HepG2 (cell line): ENCODE results near the gene MYO1E. TPM values are rescaled to one million over a fixed set of nuclear protein-coding genes. Genes with fewer than 3 reads are reported as not detected.

Experiments used
- ATAC-seq: fragments of 200-7000 bp; cut with Tn5 transposase; 3 replicates; pipeline ENCODE4 v1.9.1; 2020; ENCODE audit warnings: mild to moderate bottlenecking, moderate library complexity
- BruUV-seq: library from RNA; stranded (reverse); fragments of 400-500 nt; replicated peaks from 2 replicates; lab custom pipeline; 2021; lab: Mats Ljungman, UMichigan
- CTCF ChIA-PET: fragments of 300-600 bp; formaldehyde crosslinking; extraction: SDS; loops from one replicate; lab custom pipeline; 2021; ENCODE audit warnings: low total read pairs, inconsistent platforms, low intra/inter-chr PET ratio; lab: Yijun Ruan, JAX
- POLR2A ChIA-PET: fragments of 350-600 bp; sonication (Branson Sonifier 250); formaldehyde crosslinking; loops from one replicate; lab custom pipeline; 2020; ENCODE audit warnings: antibody characterized with exemption, inconsistent platforms; lab: Yijun Ruan, JAX
- DNase-seq: peaks from one replicate; pipeline ENCODE4 v3.0.0-alpha.2; 2015; ENCODE audit warnings: low spot score
- FAIRE-seq: peaks from 3 replicates; lab custom pipeline; 2011; peaks lifted over from hg19 to GRCh38; lab: Jason Lieb, UNC
- H2AFZ ChIP-seq: one replicate; pipeline ENCODE4 v1.6.1; 2011; ENCODE audit warnings: low read length, inconsistent platforms
- H3K27ac ChIP-seq: fragments of 300-600 bp; 3 replicates; pipeline ENCODE4 v1.8.0; 2011; ENCODE audit warnings: mixed run types, mild to moderate bottlenecking, mixed read lengths, low read length, inconsistent platforms; ENCODE audit not compliant: insufficient read depth; ENCODE audit errors: extremely low read length
- H3K27me3 ChIP-seq, 2 experiments: fragments of 200-600 bp in 1 of 2; 2 replicates in 1 of 2; 3 replicates in 1 of 2; pipeline versions ENCODE4 v1.6.0 to v1.8.0; 2011; ENCODE audit warnings: low read length in 2 of 2, mild to moderate bottlenecking in 2 of 2, moderate library complexity in 2 of 2, inconsistent platforms in 1 of 2; ENCODE audit not compliant: insufficient read depth in 2 of 2, control insufficient read depth in 1 of 2
- H3K36me3 ChIP-seq, 2 experiments: fragments of 200-600 bp in 1 of 2; replicated peaks in 1 of 2; 2 replicates in 1 of 2; 3 replicates in 1 of 2; pipeline versions ENCODE4 v1.5.1 to v1.8.0; 2011; ENCODE audit warnings: low read length in 2 of 2, inconsistent platforms in 1 of 2; ENCODE audit not compliant: insufficient read depth in 2 of 2, control insufficient read depth in 1 of 2
- H3K4me1 ChIP-seq: 2 replicates; pipeline ENCODE4 v1.5.1; 2012; ENCODE audit warnings: low read length, inconsistent platforms; ENCODE audit not compliant: insufficient read depth
- H3K4me2 ChIP-seq: 2 replicates; pipeline ENCODE4 v1.6.0; 2011; ENCODE audit warnings: low read depth, low read length, inconsistent platforms
- H3K4me3 ChIP-seq, 3 experiments: fragments of 200-600 bp in 1 of 3; sonication (generic), shearing (Covaris generic) in 1 of 3; replicated peaks in 1 of 3; 2 replicates each; pipeline ENCODE4 v1.5.1; 2011 to 2016; ENCODE audit warnings: low read length in 3 of 3, inconsistent platforms in 2 of 3, low read depth in 2 of 3, mild to moderate bottlenecking in 2 of 3, control low read depth in 1 of 3, mixed read lengths in 1 of 3; ENCODE audit not compliant: insufficient read depth in 1 of 3
- H3K79me2 ChIP-seq: one replicate; pipeline ENCODE4 v1.6.1; 2011; ENCODE audit warnings: low read length, inconsistent platforms; ENCODE audit not compliant: insufficient read depth
- H3K9ac ChIP-seq: 2 replicates; pipeline ENCODE4 v1.6.0; 2011; ENCODE audit warnings: mild to moderate bottlenecking, low read depth, low read length, inconsistent platforms; ENCODE audit not compliant: insufficient read depth
- H3K9me3 ChIP-seq: 2 replicates; pipeline ENCODE4 v1.5.1; 2012; ENCODE audit warnings: mild to moderate bottlenecking, low read length
- H4K20me1 ChIP-seq: 2 replicates; pipeline ENCODE4 v1.6.0; 2011; ENCODE audit warnings: inconsistent platforms, mild to moderate bottlenecking, low read length, moderate library complexity; ENCODE audit not compliant: insufficient read depth
- CREB1 ChIP-seq, 2 experiments: fragments of 450-650 bp in 1 of 2; IDR thresholded peaks; 2 replicates each; pipeline ENCODE4 v1.6.1; 2016 to 2017; ENCODE audit warnings: control low read depth in 1 of 2, mild to moderate bottlenecking in 1 of 2, missing compliant biosample characterization in 1 of 2, missing genetic modification characterization in 1 of 2
- FOXC1 ChIP-seq: sonication (generic); formaldehyde crosslinking; IDR thresholded peaks from 2 replicates; pipeline ENCODE4 v1.8.0; 2022; ENCODE audit warnings: mild to moderate bottlenecking, missing genetic modification reagents, borderline replicate concordance
- GATAD2A ChIP-seq: IDR thresholded peaks from 2 replicates; pipeline ENCODE4 v1.6.1; 2016
- PAWR ChIP-seq: sonication (generic); formaldehyde crosslinking; IDR thresholded peaks from 2 replicates; pipeline ENCODE4 v1.4.0; 2020; ENCODE audit warnings: missing genetic modification reagents, mild to moderate bottlenecking, borderline replicate concordance
- PLRG1 ChIP-seq: fragments of 450-650 bp; conservative IDR thresholded peaks from 2 replicates; pipeline ENCODE4 v1.6.1; 2016
- REXO4 ChIP-seq: sonication (generic); formaldehyde crosslinking; IDR thresholded peaks from 2 replicates; pipeline ENCODE4 v1.8.0; 2022; ENCODE audit warnings: missing genetic modification reagents, mild to moderate bottlenecking, borderline replicate concordance
- THAP11 ChIP-seq: IDR thresholded peaks from 2 replicates; pipeline ENCODE4 v1.6.1; 2016; ENCODE audit warnings: missing biosample characterization, missing genetic modification reagents
- ZFY ChIP-seq: sonication (generic); formaldehyde crosslinking; IDR thresholded peaks from 2 replicates; pipeline ENCODE4 v1.4.0; 2020; ENCODE audit warnings: missing genetic modification reagents
- ZNF737 ChIP-seq: sonication (generic); formaldehyde crosslinking; IDR thresholded peaks from 2 replicates; pipeline ENCODE4 v1.5.0; 2020; ENCODE audit warnings: missing genetic modification reagents, mild to moderate bottlenecking, borderline replicate concordance
- WGBS: methylation state at CpG from one replicate; pipeline ENCODE4 v1.1.6; 2017; ENCODE audit warnings: low lambda C conversion rate; 5-methylcytosine and 5-hydroxymethylcytosine counted together
- in situ Hi-C: cut with HindIII; loops from 2 replicates; pipeline ENCODE4 v1.10.0; 2017; ENCODE audit warnings: low pct_unique_long_range_greater_than_20kb; ENCODE audit not compliant: extremely low pct_ligation_motif_present
- intact Hi-C: fragments of 100-400 bp; cut with micrococcal nuclease; formaldehyde crosslinking; loops from one replicate; pipeline ENCODE4 v1.10.0; 2022; ENCODE audit not compliant: unreplicated experiment
- polyA plus RNA-seq, 8 experiments: library from polyadenylated mRNA; depleted of rRNA in 3 of 8; stranded (reverse) in 7 of 8; unstranded in 1 of 8; fragments of >200 nt; fragmentation: Illumina TruSeq in 4 of 8; extraction: Trizol in 4 of 8; gene quantifications; 2 replicates each; pipeline versions ENCODE4 v1.2.1 to v1.2.3, GENCODE V29; 2011 to 2016; ENCODE audit warnings: low read depth in 4 of 8, missing spikeins in 1 of 8, mixed read lengths in 1 of 8; ENCODE audit not compliant: insufficient read depth in 1 of 8
- total RNA-seq, 5 experiments: library from RNA; depleted of rRNA; stranded (reverse); fragments of >200 nt; fragmentation: Illumina TruSeq; extraction: Trizol; gene quantifications; 2 replicates each; pipeline ENCODE4 v1.2.3, GENCODE V29; 2016; ENCODE audit warnings: low read depth in 1 of 5
- TF ChIP-seq, protein P1 (sequence below), 2 experiments: fragments of 450-650 bp in 1 of 2; sonication (generic) in 1 of 2; formaldehyde crosslinking; IDR thresholded peaks; 2 replicates each; pipeline versions ENCODE4 v1.5.0 to v1.8.0; 2020 to 2022; ENCODE audit warnings: mild to moderate bottlenecking in 1 of 2, missing genetic modification reagents in 1 of 2
- TF ChIP-seq, protein P2 (sequence below): sonication (generic); formaldehyde crosslinking; IDR thresholded peaks from 2 replicates; pipeline ENCODE4 v1.5.0; 2020; ENCODE audit warnings: mild to moderate bottlenecking, missing genetic modification reagents
- TF ChIP-seq, protein P3 (sequence below): sonication (generic); formaldehyde crosslinking; IDR thresholded peaks from 2 replicates; pipeline ENCODE4 v1.4.0; 2020; ENCODE audit warnings: missing genetic modification reagents

MYO1E gene
- total and polyA plus RNA-seq, 2 of the 13 experiments (the other 11 are each of a cell fraction or from before 2014, with no cell fraction given): 15.7 to 25.1 TPM

DNA sequence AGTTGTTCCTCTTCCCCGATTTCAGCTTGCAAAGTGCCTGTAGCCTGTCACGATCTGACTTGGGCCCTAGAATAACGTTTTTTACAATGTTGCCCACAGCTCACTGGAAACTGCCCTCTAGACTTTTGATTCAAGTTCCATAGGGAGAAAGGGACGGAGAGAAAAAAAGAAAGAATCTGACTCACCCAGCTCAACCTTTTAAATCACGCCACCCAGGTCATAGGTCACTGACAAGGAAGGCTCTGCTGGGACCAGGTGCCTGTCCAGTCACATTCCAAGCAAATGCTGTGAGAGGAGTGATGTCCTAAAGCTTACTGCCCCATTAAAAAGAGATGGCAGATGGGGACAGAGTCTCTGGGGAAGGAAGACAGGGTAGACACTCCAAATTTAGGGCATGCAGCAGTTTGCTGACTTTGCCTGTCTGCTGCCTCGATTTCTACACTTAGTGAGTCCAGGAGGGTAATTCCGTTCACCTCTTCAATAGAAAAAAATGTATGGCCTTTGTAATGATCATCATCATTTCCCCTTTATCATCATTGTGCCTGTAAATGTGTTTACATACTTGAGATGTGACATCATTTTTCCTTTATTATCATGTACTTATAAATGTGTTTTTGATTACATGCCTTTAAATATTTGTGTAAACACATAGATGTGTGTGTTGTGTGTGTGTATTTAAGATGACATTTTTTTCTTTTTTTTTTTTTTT, 8.4 kb upstream of the MYO1E start:
- no peaks in the 10 kb centered on the region; a peak in 1 of 5 replicates for H3K27me3 ChIP-seq
- FAIRE-seq (no peak), ATAC-seq (no peak), DNase-seq (no peak)
- 60% methylated on average over 7 of the region's 7 CpGs for WGBS
- H2AFZ ChIP-seq: no peak overlapping the region
- no peaks in the 10 kb centered on the region for H4K20me1 ChIP-seq
- no TSS peak for BruUV-seq
- ChIA-PET CTCF (no interaction called here), POLR2A (interaction anchor here (0.9 kb wide), 1 partner anchor 8 kb away, joined by 4 read pairs; the partner anchor contains the start of gene MYO1E)
- no peak overlapping the region for H3K4me2 ChIP-seq
- no peaks in the 10 kb centered on the region for H3K9me3 ChIP-seq
- in situ Hi-C loops: no loop called here
- no peak overlapping the region for H3K27ac ChIP-seq
- no peaks in the 10 kb centered on the region for H3K36me3 ChIP-seq
- intact Hi-C loops: no loop called here
- no peak overlapping the region for H3K4me3 ChIP-seq
- no peaks in the 10 kb centered on the region for H3K79me2 ChIP-seq
- no peak overlapping the region for H3K9ac ChIP-seq
- no peak for TF ChIP-seq PLRG1
- peak; percentile 43; the same call in 1 of the 2 replicates for TF ChIP-seq CREB1 (IDR thresholded peaks at IDR 0.05)
- TF ChIP-seq CREB1 (CRISPR knock-in tag; IDR thresholded peaks at IDR 0.05): no peak
- H3K4me1 ChIP-seq: peaks cover 21% of the 10 kb centered on the region

DNA sequence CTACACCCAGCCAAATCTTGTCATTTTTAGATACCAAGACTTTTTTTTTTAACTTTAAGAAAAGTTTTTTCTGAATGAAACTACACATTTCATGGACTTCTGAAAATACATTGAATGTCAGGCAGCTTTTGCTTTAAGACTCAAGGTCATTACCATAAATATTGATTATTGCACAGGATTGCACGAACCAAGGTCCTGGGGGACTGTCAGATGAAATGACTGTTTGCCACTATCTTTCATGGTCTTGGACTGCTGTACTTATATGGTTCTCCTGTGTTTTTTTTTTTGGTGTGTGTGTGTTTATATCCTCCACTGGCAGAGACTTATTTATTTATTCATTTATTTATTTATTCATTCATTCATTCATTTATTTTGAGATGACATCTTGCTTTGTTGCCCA, 6.9 kb upstream of the MYO1E start:
- Histone ChIP-seq H3K79me2 (no peaks in the 10 kb centered on the region), H3K4me2 (no peak overlapping the region), H3K4me1 (peaks cover 21% of the 10 kb centered on the region), H3K27ac (no peak overlapping the region), H3K9ac (no peak overlapping the region), H3K9me3 (no peaks in the 10 kb centered on the region), H4K20me1 (no peaks in the 10 kb centered on the region), H2AFZ (no peak overlapping the region), H3K36me3 (no peaks in the 10 kb centered on the region), H3K27me3 (no peaks in the 10 kb centered on the region; a peak in 1 of 5 replicates), H3K4me3 (no peak overlapping the region)
- intact Hi-C loops: no loop called here
- no peak for FAIRE-seq
- POLR2A ChIA-PET: no interaction called here
- in situ Hi-C loops: no loop called here
- CTCF ChIA-PET: no interaction called here
- 20% methylated on average over 1 of the region's 1 CpG for WGBS
- no TSS peak for BruUV-seq
- DNase-seq: no peak
- ATAC-seq: peak; percentile 64
- TF ChIP-seq, protein P1, sequence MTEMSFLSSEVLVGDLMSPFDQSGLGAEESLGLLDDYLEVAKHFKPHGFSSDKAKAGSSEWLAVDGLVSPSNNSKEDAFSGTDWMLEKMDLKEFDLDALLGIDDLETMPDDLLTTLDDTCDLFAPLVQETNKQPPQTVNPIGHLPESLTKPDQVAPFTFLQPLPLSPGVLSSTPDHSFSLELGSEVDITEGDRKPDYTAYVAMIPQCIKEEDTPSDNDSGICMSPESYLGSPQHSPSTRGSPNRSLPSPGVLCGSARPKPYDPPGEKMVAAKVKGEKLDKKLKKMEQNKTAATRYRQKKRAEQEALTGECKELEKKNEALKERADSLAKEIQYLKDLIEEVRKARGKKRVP (CRISPR knock-in tag; IDR thresholded peaks at IDR 0.05): peak in 1 of 2 experiments; percentile 64; a peak in 2 of 4 replicates
- TF ChIP-seq FOXC1 (CRISPR knock-in tag) (no peak), REXO4 (CRISPR knock-in tag) (no peak), ZNF737 (CRISPR knock-in tag) (no peak), THAP11 (0 out of 2 replicates have a peak, but pooled peaks have one; percentile 3), ZFY (CRISPR knock-in tag) (no peak), GATAD2A (CRISPR knock-in tag) (0 out of 2 replicates have a peak, but pooled peaks have one; percentile 15), PAWR (CRISPR knock-in tag) (no peak)
- TF ChIP-seq, protein P2, sequence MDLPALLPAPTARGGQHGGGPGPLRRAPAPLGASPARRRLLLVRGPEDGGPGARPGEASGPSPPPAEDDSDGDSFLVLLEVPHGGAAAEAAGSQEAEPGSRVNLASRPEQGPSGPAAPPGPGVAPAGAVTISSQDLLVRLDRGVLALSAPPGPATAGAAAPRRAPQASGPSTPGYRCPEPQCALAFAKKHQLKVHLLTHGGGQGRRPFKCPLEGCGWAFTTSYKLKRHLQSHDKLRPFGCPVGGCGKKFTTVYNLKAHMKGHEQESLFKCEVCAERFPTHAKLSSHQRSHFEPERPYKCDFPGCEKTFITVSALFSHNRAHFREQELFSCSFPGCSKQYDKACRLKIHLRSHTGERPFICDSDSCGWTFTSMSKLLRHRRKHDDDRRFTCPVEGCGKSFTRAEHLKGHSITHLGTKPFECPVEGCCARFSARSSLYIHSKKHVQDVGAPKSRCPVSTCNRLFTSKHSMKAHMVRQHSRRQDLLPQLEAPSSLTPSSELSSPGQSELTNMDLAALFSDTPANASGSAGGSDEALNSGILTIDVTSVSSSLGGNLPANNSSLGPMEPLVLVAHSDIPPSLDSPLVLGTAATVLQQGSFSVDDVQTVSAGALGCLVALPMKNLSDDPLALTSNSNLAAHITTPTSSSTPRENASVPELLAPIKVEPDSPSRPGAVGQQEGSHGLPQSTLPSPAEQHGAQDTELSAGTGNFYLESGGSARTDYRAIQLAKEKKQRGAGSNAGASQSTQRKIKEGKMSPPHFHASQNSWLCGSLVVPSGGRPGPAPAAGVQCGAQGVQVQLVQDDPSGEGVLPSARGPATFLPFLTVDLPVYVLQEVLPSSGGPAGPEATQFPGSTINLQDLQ (CRISPR knock-in tag): no peak
- TF ChIP-seq, protein P3, sequence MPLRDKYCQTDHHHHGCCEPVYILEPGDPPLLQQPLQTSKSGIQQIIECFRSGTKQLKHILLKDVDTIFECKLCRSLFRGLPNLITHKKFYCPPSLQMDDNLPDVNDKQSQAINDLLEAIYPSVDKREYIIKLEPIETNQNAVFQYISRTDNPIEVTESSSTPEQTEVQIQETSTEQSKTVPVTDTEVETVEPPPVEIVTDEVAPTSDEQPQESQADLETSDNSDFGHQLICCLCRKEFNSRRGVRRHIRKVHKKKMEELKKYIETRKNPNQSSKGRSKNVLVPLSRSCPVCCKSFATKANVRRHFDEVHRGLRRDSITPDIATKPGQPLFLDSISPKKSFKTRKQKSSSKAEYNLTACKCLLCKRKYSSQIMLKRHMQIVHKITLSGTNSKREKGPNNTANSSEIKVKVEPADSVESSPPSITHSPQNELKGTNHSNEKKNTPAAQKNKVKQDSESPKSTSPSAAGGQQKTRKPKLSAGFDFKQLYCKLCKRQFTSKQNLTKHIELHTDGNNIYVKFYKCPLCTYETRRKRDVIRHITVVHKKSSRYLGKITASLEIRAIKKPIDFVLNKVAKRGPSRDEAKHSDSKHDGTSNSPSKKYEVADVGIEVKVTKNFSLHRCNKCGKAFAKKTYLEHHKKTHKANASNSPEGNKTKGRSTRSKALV (CRISPR knock-in tag): no peak
